Heart left ventricle (tissue), 13 donors: Measurements from ENCODE around the gene DESI2.

Experiments
- POLR2A ChIP-seq, 2 donors: fragments of 450-650 bp; IDR thresholded peaks; one replicate each; pipeline ENCODE4 v1.6.1; 2017; ENCODE audit warnings: antibody characterized with exemption in 2 of 2, mild to moderate bottlenecking in 2 of 2, moderate library complexity in 2 of 2
- TF ChIP-seq, protein P1 (sequence below), 12 donors: fragments of 200-600 bp; sonication (generic) in 4 of 12; IDR thresholded peaks; one replicate each; pipeline versions ENCODE4 v1.5.0 to v1.8.0; 2018 to 2022; ENCODE audit warnings: antibody characterized with exemption in 12 of 12, mild to moderate bottlenecking in 5 of 12
- donor health status: ischemic (EF 13 %, LVEDD 7.1; RV severe dilation, severe dysfunction).
- donor health status: DM: no; HTN: yes; CAD: no.
- donor health status: DM: no; HTN: no; CAD: no.
- donor health status: ischemic (EF 25% LVEDD 6.9; RV normal size, moderate dysfunction).
- donor health status: ischemic (EF 25% LVEDD 5.7; RV mildly dilated, moderate dysfunction).
- donor health status: ischemic (EF 35%, LVEDD 5.7; RV mildly dilated, moderate dysfunction).
- donor health status: nonischemic (EF 11% LVEDD 7.7; RV severe dilation, severe dysfunction).
- donor health status: DM: yes; HTN: yes; CAD: no.
- donor health status: PGD.
- donor health status: ischemic (EF 29% LVEDD 5.4; RV normal size, mild dysfunction).
- donor health status: nonischemic (EF 23%, LVEDD 6.1; RV moderate dilation, normal function).

DNA sequence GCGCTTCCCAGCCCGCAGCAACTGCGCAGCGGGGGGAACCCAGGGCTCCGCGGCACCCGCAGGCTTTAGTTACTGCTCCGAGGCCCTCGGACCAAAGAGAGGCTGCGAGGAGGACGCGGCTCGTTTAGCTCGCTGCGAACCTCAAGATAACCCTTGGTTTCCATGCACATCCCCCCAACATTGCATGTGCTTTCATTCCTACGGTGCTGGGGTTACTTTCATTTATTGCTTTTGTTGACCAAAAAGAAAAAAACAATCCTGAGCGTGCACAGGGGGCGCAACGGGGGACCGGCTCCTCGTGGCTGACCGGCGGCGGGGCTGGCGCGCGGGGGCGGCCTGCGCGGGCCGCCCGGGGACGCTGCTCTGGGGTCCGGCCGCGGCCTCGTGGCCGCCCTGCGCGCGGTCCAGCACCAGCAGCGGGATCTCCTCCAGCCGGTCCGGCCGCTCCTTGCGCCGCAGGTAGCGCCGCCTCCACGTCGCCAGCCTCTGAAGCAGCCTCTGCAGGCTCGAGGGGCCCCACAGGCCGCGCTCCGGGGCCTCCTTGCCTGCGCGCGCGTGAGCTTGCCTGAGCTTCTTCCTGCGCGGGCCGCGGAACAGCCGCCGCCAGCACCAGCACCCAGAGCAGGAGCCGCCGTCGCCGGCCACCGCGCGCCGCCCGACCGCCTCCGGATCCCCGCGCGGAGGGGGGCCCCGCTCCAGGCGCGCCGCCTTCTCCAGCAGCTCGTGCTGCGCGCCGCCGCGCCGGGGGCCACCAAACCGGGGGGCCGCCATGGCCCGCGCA, 77.4 kb downstream of the DESI2 start:
- TF ChIP-seq, protein P1, sequence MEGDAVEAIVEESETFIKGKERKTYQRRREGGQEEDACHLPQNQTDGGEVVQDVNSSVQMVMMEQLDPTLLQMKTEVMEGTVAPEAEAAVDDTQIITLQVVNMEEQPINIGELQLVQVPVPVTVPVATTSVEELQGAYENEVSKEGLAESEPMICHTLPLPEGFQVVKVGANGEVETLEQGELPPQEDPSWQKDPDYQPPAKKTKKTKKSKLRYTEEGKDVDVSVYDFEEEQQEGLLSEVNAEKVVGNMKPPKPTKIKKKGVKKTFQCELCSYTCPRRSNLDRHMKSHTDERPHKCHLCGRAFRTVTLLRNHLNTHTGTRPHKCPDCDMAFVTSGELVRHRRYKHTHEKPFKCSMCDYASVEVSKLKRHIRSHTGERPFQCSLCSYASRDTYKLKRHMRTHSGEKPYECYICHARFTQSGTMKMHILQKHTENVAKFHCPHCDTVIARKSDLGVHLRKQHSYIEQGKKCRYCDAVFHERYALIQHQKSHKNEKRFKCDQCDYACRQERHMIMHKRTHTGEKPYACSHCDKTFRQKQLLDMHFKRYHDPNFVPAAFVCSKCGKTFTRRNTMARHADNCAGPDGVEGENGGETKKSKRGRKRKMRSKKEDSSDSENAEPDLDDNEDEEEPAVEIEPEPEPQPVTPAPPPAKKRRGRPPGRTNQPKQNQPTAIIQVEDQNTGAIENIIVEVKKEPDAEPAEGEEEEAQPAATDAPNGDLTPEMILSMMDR (IDR thresholded peaks at IDR 0.05) = peak in 1 of 12 donors; percentile 2
- TF ChIP-seq POLR2A (IDR thresholded peaks at IDR 0.05) = no peak
